Breast epithelium (tissue), 4 donors: Measurements from ENCODE around the gene CACNG8. TPM values are rescaled to one million over a fixed set of nuclear protein-coding genes. Genes with fewer than 3 reads are reported as not detected.

Source experiments
- DNase-seq, 2 donors: peaks; one replicate each; pipeline ENCODE4 v3.0.0-alpha.2; 2019; ENCODE audit warnings: low spot score in 2 of 2
- H3K27ac ChIP-seq, 2 donors: fragments of 200-600 bp; sonication (generic) in 1 of 2; one replicate each; pipeline ENCODE4 v1.5.1; 2016 to 2019; ENCODE audit warnings: mild to moderate bottlenecking in 1 of 2
- H3K27me3 ChIP-seq, 2 donors: fragments of 200-600 bp; sonication (generic) in 1 of 2; one replicate each; pipeline versions ENCODE4 v1.5.1 to v1.6.0; 2017 to 2019; ENCODE audit warnings: control low read depth in 1 of 2, mild to moderate bottlenecking in 1 of 2
- H3K36me3 ChIP-seq: fragments of 200-600 bp; one replicate; pipeline ENCODE4 v1.5.1; 2019
- H3K4me1 ChIP-seq, 2 donors: fragments of 200-600 bp; sonication (generic); one replicate each; pipeline ENCODE4 v1.5.1; 2016 to 2019; ENCODE audit warnings: control low read depth in 1 of 2
- H3K4me3 ChIP-seq, 3 donors: fragments of 200-600 bp; sonication (generic); 1 replicate in 2 of 3; 2 replicates in 1 of 3; pipeline ENCODE4 v1.5.1; 2016 to 2019; ENCODE audit warnings: mild to moderate bottlenecking in 3 of 3, moderate library complexity in 2 of 3
- H3K9me3 ChIP-seq, 2 donors: fragments of 200-600 bp; sonication (generic) in 1 of 2; one replicate each; pipeline ENCODE4 v1.5.1; 2016 to 2019; ENCODE audit warnings: control low read depth in 1 of 2
- POLR2A ChIP-seq: fragments of 450-650 bp; IDR thresholded peaks from one replicate; pipeline ENCODE4 v1.6.1; 2016; ENCODE audit warnings: antibody characterized with exemption, mild to moderate bottlenecking, moderate library complexity
- POLR2AphosphoS5 ChIP-seq, 3 donors: sonication (generic); formaldehyde crosslinking; IDR thresholded peaks; one replicate each; pipeline ENCODE4 v1.6.1; 2017; ENCODE audit warnings: antibody characterized with exemption in 3 of 3
- intact Hi-C: fragments of 100-400 bp; cut with DNase I; formaldehyde crosslinking; loops from one replicate; pipeline ENCODE4 v1.15.1; 2023; ENCODE audit warnings: low total_unique reads
- total RNA-seq, 3 donors: library from RNA; depleted of rRNA; stranded (reverse); fragments of >200 nt; gene quantifications; one replicate each; pipeline ENCODE4 v1.1.0, GENCODE V29; 2016
- TF ChIP-seq, protein P1 (sequence below), 3 donors: fragments of 450-650 bp; IDR thresholded peaks; one replicate each; pipeline ENCODE4 v1.5.1; 2016 to 2017; ENCODE audit warnings: antibody characterized with exemption in 3 of 3, mild to moderate bottlenecking in 3 of 3, moderate library complexity in 3 of 3

Gene CACNG8
- total RNA-seq, 3 donors from 2014 or later, result under 0.01 TPM; not detected in 2

DNA sequence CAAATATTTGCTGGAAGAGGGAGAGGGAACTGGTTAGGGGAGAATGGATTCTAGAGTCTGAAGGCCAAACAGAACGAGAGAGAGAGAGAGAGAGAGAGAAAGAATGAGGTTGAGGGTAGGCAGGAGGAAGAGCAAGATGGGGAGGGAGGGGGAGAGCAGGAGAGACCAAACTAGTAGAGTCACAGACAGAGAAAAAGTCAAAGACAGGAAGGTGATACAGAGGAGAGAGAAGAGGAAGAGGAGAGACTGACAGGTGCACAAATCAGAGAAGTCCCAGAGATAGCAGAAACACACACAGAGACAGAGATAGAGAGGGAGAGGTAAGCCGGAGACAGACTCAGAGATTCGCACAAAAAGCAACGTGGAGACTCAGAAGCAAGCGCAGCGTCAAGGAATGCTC, 23.1 kb downstream of the CACNG8 start:
- Histone ChIP-seq H3K9me3 (peaks cover 0 to 4% of the 10 kb centered on the region in 2 donors), H3K4me1 (no peaks in the 10 kb centered on the region), H3K36me3 (no peaks in the 10 kb centered on the region), H3K27me3 (peaks cover 7 to 35% of the 10 kb centered on the region in 2 donors), H3K27ac (no peak overlapping the region), H3K4me3 (no peak overlapping the region)
- DNase-seq, result no peak
- no peak for TF ChIP-seq POLR2AphosphoS5 (IDR thresholded peaks at IDR 0.05)
- no peak for TF ChIP-seq POLR2A
- TF ChIP-seq, protein P1, sequence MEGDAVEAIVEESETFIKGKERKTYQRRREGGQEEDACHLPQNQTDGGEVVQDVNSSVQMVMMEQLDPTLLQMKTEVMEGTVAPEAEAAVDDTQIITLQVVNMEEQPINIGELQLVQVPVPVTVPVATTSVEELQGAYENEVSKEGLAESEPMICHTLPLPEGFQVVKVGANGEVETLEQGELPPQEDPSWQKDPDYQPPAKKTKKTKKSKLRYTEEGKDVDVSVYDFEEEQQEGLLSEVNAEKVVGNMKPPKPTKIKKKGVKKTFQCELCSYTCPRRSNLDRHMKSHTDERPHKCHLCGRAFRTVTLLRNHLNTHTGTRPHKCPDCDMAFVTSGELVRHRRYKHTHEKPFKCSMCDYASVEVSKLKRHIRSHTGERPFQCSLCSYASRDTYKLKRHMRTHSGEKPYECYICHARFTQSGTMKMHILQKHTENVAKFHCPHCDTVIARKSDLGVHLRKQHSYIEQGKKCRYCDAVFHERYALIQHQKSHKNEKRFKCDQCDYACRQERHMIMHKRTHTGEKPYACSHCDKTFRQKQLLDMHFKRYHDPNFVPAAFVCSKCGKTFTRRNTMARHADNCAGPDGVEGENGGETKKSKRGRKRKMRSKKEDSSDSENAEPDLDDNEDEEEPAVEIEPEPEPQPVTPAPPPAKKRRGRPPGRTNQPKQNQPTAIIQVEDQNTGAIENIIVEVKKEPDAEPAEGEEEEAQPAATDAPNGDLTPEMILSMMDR (IDR thresholded peaks at IDR 0.05), result no peak
- intact Hi-C loops, result loop anchor here (10.0 kb wide), 1 partner anchor 1489 kb away; the partner anchor contains the start of gene ZNF628

DNA sequence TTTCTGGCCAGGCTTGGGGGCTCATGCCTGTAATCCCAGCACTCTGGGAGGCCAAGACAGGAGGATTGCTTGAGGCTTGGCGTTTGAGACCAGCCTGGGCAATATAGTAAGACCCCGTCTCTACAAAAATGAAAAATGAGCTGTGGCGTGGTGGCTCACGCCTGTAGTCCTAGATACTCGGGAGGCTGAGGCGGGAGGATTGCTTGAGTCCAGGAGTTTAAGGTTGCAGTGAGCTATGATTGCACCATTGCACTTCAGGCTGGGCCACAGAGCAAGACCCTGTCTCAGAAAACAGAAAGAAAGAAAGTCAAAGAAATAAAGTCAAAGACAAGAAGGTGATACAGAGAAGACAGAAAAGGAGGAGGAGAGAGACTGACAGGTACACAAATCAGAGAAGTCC, 26.2 kb downstream of the CACNG8 start:
- Histone ChIP-seq H3K36me3 (no peaks in the 10 kb centered on the region), H3K27me3 (peaks cover 0 to 32% of the 10 kb centered on the region in 2 donors), H3K4me3 (no peak overlapping the region), H3K4me1 (no peaks in the 10 kb centered on the region), H3K27ac (no peak overlapping the region), H3K9me3 (no peaks in the 10 kb centered on the region)
- intact Hi-C loops, result loop anchor here (1.0 to 10.0 kb wide), 2 partner anchors 10 to 1486 kb away; partner anchors contain the start of gene ZNF628
- no peak for DNase-seq
- no peak for TF ChIP-seq POLR2AphosphoS5 (IDR thresholded peaks at IDR 0.05)
- TF ChIP-seq POLR2A, result no peak
- TF ChIP-seq, protein P1 (IDR thresholded peaks at IDR 0.05), result no peak

DNA sequence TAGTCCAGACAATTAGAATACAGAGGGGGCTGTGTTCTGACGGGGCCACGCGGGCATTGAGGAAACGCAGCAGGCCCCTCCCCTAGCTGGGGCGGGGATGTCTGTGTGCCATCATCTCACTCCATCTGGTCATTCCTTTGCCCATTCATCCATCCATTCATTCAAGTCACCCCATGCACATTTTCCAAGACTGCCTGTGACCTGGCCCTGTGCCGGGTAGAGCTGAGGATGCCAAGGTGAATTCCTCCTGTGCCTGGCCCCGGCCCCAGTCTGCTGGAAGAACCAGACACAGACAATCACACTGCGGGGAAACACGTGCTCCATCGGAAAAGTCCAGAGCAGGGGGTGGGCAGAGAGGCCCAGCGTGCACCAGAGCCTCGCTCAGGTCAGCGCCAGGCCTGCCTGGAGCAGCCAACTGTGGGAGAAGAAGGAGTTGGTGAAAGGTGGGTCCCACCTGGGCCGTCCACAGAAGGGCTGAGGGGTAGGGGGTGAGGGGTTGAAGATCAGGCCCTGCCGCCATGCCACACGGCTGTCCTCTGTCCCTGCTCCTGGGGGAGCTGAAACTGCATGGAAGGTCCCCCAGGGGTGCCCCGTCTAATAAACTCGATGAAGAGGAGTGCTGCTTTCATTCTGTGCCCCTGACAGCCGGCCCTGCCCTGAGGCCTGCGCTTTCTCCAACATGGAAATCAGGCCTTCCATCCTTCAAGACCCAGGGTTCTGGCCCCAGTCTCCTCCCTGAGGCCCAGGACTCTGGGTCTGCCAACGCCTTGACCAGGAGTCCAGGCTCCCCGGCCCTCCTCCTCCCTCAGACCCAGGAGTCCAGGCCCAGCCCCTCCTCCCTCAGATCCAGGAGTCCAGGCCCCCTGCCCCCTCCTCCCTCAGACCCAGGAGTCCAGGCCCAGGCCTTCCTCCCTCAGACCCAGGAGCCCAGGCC, 27.1 kb downstream of the CACNG8 start:
- Histone ChIP-seq H3K27me3 (peaks cover 0 to 37% of the 10 kb centered on the region in 2 donors), H3K27ac (no peak overlapping the region), H3K9me3 (no peaks in the 10 kb centered on the region), H3K4me3 (no peak overlapping the region), H3K36me3 (no peaks in the 10 kb centered on the region), H3K4me1 (no peaks in the 10 kb centered on the region)
- no peak for DNase-seq
- intact Hi-C loops, result loop anchor here (1.0 to 10.0 kb wide), 2 partner anchors 9 to 1485 kb away; partner anchors contain the start of gene ZNF628
- TF ChIP-seq, protein P1 (IDR thresholded peaks at IDR 0.05), result no peak
- no peak for TF ChIP-seq POLR2A
- no peak for TF ChIP-seq POLR2AphosphoS5 (IDR thresholded peaks at IDR 0.05)

DNA sequence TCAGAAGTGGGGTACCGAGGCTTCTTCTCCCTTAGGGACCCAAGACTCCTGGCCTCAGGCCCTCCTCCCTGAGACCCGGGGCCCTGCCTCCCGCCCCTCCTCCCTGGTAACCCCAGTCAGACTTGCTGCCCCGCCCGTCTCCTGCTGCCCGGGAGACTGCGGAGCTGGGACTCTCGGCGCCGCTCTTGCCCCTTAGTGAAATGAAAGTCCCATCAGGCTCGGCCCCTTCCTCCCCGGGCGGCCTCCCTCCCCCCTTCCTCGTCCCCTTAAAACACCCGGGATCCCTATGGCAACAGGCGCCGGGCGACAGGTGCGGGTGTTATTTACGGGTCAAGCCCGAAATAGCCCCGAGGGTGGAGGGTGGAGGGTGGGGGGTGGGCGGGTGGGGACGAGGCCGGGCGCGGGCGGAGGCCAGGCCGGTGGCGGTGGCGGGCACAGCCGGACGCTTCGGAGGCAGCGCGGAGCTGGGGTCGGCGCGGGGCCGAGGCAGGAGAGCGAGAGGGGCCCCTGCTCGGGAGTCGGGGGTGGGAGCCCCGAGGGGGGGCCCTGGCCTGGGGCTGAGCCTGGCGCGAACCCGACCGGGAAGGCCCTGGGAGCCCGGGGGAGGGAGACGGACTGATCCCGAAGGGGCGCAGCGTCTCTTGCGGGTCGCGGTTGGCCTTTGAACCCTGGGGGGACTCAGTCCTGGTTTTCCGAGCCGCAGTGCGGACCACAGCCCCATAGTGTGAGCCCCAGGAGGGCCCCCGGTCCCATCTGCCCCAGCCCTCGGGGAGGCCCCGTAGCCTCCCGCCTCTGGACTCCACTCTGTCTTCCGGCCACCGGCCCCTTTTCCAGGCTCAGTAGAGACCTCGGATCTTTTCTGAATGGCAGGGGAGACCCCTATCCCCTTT, 28.7 kb downstream of the CACNG8 start, which contains the start of gene CACNG6:
TSS of gene CACNG6 (plus strand) at position 414 of the 890 bp plus-strand sequence. CDS start 1,241 bp downstream, outside the sequence.
- Histone ChIP-seq H3K9me3 (no peaks in the 10 kb centered on the region), H3K4me1 (no peaks in the 10 kb centered on the region), H3K27me3 (peaks cover 0 to 52% of the 10 kb centered on the region in 2 donors), H3K36me3 (no peaks in the 10 kb centered on the region), H3K4me3 (peak within 1 kb of the TSS; percentile 31 to 61 (median 38)), H3K27ac (no peak within 1 kb of the TSS)
- TF ChIP-seq POLR2AphosphoS5 (IDR thresholded peaks at IDR 0.05), result no peak
- no peak for TF ChIP-seq POLR2A
- TF ChIP-seq, protein P1 (IDR thresholded peaks at IDR 0.05), result no peak
- no peak for DNase-seq
- intact Hi-C loops, result no loop called here
